ENCODE data around the gene PEX5L.

The PEX5L gene

GRCh38 chr3:179887295-179887943, 149.3 kb downstream of the PEX5L start:
- DNase-seq, result no peak

DNA sequence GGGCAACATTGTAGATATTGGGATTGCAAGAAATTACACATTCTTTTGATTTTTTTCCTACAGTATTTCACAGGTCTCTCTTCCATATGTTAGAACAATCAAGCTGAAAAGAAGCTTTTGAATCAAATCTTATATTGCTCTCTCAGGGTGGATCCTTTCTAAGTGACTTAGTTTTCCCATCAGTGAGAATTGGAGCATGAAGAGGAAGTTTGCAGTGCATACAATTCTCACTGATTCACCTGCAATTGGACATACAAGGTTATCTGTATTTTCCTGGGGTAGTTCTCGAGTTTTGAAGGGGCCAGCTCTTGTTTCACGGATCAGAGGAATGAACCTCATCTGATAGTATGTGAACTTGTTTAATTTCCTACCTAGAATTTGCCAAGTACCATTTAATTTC, 150.8 kb downstream of the PEX5L start:
- no peak for DNase-seq

GRCh38 chr3:179884136-179884535, 152.6 kb downstream of the PEX5L start:
- DNase-seq, result no peak

GRCh38 chr3:179882292-179882691, 154.4 kb downstream of the PEX5L start:
- no peak for DNase-seq

GRCh38 chr3:179881791-179882190, 154.9 kb downstream of the PEX5L start:
- no peak for DNase-seq

DNA sequence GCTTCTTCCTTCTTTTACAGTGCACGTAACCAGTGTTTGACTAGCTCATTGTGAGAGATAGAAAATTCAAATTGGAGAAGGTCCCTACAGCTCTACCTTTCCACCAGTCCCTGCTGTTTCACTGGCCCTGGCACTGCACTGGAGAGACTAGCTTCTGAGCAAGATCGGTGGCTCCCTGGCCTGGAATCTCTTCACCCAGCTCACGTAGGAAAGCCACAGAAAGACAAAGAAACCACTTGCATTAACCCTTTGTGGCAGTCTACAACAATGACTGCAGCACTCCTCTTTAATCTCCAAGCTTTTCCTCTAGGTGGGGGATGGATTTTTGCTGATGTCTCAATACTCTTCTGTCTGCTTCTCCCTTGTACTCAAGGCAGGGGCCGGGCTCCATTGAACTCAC, 155.9 kb downstream of the PEX5L start:
- DNase-seq, result no peak

- DNase-seq, result no peak
Observed at GRCh38 chr3:179876440-179876839, 160.3 kb downstream of the PEX5L start.

DNA sequence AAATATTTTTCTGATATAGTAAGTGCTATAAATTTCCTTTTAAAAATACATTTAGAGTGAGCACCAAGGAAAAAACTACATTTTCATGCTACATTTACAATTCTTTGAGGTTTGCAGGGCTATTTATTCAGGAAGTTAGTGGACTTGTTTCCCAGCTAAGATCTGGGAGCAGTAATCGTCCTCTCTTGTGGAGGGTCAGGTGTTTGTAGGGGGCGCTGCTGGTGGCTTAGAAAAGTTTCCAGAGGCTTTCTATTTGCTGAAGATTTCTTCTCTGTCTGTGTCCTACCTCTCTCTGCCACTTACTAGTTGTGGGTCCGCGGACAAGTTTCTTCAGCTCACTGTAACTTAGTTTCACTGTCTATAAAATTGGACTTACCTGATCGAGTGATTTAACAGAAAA, 163.9 kb downstream of the PEX5L start:
- DNase-seq, result no peak

DNA sequence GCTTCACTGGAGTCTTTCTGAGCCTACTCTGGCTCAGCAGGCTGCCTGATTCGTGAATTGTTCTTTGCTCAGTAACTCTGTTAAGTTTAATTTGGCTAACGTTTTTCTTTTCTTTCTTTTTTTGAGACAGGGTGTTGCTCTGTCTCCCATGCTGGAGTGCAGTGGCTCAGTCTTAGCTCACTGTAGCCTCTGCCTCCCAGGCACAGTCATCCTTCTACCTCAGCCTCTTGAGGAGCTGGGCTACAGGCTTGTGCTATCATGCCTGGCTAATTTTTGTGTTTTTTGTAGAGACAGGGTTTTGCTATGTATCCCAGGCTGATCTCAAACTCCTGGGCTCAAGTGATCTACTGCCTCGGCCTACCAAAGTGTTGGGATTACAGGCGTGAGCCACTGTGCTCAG, 165.0 kb downstream of the PEX5L start:
- DNase-seq, result no peak

- no peak for DNase-seq
Observed at GRCh38 chr3:179868715-179869114, 168.0 kb downstream of the PEX5L start.

GRCh38 chr3:179867961-179868360, 168.8 kb downstream of the PEX5L start:
- no peak for DNase-seq

DNA sequence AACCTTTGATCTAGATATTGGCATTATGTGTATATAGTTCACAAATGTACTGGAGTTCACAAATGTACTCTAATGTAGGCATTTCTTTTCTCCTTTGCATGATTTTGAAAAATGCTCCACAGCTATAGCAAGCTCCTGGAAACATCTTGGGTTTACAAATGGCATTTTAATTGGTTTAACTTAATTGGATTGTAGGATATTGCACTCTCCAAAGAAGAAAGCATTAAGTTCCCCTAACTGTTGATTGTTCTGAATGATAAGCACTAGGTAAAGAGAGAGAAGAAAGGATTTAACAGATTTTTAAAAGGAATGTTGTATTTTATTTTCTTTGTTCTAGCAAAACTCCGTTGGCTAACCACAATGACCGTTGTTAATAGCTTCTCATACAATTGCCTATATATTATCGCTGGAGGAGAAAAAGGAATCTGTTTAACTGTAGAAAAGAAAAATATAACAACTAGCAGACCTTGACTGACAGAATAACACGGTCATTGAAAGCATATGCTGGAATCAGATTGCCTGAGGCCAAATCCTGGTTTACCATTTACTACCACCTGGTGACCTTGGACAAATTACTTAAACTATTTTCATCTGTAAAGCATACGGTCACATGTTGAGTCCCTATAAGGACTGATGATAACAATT, 170.8 kb downstream of the PEX5L start:
- no peak for DNase-seq

DNA sequence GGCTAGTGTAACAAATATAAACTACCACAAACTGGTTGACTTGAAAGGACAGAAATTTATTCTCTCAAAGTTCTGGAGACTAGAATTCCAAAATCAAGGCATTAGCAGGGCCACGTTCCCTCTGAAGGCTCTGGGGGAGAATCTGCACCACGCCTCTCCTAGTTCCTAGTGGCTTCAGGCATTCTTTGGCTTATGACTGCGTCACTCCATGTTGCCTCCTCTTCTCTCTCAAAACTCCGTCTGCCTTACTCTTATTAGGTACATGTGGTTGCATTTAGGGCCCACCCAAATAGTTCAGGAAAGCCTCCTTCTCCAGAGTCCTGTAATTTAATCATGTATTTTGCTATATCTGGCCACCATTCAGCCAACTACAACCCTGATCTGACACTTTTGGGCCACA, 174.8 kb downstream of the PEX5L start:
- no peak for DNase-seq

DNA sequence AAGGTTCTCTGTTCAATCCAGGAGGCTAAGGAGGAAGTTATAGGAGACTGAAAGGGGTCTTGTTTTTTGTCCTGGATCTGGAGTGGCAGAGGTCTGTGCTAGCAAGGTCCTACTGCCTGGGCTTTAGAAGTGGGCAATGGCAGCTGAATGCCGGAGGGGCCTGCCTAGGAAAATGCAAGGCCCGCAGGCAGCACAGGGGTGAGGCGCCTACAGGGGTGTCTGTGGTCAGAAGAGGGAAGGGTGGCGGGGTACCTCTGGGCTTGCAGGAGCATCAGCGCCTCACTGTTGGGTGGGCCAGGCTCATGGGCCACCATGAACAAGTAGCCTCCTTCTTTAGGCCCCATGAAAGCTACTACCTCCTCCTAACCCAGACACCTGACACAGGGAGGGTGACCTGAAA, 175.4 kb downstream of the PEX5L start:
- DNase-seq, result no peak

- DNase-seq, result no peak
Observed at GRCh38 chr3:179860275-179861107, 176.2 kb downstream of the PEX5L start.

DNA sequence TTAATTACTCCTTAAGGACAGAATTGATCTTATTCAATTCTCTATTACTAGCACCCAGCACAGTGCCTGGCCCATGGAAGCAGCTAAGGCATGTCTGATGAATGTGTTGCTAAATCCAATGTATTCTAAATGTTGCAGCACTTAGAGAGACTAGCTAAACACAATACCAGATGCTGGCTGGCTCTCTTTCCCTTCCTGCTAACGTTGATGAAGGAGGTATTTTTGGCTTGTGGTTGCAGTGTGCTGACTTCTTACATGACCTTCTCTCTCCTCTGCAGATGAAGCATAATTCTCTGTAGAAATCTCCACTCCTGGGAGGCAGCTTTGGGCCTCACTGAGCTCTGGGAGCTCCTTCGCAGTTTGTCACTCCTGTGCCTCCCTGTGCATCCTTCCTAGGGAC, 183.6 kb downstream of the PEX5L start:
- DNase-seq, result no peak

- DNase-seq, result no peak
Observed at GRCh38 chr3:179852142-179852905, 184.4 kb downstream of the PEX5L start.

DNA sequence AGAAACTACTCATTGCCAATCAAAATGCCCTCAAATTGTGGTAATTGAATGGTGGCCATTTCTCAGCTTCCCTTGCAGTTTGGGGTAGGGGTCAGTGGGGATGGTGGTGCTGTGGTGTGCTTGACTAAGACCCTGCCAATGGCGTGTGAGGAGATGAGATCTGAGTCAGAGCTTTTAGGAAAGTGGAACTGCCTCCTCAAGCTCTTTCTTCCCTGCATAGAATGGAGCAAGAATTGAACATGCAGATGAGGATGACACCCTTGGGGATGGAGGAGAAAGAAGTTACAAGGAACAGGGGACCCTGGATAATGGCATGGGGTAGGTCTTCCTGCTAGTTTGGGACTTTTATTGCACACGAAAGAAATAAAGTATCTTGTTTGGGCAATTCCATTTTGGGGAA, 188.0 kb downstream of the PEX5L start:
- no peak for DNase-seq

DNA sequence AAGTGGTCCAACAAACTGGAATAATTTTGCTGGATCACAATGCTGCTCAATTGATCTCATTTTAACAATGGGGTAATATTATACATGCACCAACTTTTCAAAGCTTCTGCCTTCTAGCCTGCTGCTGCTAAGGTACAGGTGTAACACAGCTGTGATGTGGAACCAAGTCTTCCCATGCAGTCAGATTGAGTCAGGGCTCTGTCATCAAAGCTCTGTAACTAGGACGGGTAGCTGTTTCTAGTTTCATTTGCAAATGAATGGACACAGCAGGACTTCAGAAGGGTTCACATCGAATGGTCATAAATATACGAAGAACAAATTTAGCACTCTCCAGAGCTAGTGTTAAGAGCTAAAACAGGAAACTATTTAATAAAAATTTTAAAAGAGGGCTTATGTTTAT, 194.7 kb downstream of the PEX5L start:
- DNase-seq, result no peak

GRCh38 chr3:179840985-179841384, 195.8 kb downstream of the PEX5L start:
- no peak for DNase-seq

- no peak for DNase-seq
Observed at GRCh38 chr3:179837374-179837773, 199.4 kb downstream of the PEX5L start.

DNA sequence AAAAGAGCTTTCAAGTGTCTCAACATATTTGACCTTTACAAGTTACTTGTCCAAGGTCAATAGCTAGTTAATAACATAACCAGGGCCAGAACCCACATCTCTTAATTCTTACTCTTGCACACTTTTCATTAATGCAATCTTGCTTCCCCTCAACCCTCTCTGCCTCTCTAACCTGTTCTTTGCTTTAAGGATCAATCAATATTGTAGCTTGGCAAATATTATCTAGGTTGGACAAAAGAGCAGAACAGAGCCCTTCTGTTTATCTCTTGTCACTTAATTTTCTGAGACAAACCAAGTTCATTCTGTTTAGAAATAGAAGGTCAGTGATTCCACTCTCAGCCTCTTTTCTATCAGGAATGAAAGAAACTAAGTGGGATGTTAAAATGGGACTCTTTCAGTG, 203.4 kb downstream of the PEX5L start:
- DNase-seq, result no peak

GRCh38 chr3:179832333-179832854, 204.3 kb downstream of the PEX5L start:
- DNase-seq, result no peak
